ENCODE data around the gene ACAD11.

DNA sequence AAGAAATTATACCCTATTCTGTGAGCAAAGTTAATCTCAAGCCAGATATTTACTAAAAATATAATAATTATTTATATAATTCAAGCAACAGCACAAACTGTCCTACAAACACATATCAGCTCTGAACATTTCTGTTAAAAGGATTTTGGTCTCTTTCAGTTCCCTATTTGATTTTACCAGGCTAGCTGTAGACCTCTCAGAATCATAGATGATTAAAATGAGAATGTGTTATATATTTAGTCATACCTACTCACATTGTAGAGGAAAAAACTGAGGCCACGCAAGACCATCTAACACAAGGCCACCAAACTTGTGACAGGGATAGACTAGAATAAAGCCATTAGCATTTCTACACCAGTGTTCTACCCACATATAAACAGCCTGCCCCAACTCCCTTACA is 34.0 kb downstream of the ACAD11 start:
- TF ChIP-seq, protein P1, sequence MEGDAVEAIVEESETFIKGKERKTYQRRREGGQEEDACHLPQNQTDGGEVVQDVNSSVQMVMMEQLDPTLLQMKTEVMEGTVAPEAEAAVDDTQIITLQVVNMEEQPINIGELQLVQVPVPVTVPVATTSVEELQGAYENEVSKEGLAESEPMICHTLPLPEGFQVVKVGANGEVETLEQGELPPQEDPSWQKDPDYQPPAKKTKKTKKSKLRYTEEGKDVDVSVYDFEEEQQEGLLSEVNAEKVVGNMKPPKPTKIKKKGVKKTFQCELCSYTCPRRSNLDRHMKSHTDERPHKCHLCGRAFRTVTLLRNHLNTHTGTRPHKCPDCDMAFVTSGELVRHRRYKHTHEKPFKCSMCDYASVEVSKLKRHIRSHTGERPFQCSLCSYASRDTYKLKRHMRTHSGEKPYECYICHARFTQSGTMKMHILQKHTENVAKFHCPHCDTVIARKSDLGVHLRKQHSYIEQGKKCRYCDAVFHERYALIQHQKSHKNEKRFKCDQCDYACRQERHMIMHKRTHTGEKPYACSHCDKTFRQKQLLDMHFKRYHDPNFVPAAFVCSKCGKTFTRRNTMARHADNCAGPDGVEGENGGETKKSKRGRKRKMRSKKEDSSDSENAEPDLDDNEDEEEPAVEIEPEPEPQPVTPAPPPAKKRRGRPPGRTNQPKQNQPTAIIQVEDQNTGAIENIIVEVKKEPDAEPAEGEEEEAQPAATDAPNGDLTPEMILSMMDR (conservative IDR thresholded peaks at IDR 0.05; ENCODE audit: low read length): no peak
- TF ChIP-seq EZH2phosphoT487 (IDR thresholded peaks at IDR 0.05; ENCODE audit: borderline replicate concordance, low read depth, low read length): no peak

Measured in OCI-LY7 (cell line).